ENCODE measurements around the gene FAM181A. TPM values are rescaled to one million over a fixed set of nuclear protein-coding genes. Genes with fewer than 3 reads are reported as not detected.

FAM181A gene
- total RNA-seq, 1 experiment from 2014 or later, result not detected

DNA sequence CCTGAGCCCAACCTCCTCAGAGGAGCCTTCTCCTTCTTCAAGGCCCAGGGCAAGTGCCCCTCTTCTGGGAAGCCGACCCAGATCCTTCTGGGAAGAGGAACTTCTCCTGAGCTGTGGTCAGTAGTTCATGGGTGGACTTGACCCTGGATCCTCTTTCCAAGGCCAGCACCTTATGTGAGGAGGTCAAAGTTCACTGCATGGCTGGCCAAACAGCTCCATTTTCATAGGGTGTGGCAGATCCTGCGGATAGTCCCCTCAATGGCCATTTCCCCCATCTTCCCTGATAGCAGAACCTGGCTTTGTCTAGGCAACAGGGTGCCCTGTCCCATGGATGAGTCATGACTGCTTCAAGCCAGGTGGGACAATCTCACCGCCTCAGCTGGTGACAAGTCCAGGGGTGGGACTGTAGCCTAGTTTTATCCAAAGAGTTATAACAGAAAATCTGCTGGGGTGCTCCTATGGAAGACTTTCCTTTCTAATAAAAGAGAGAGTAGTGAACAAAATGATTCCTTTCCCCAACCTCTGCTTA lies 38.9 kb downstream of the FAM181A start:
- intact Hi-C loops (cut with micrococcal nuclease; ENCODE audit: unreplicated experiment) (no loop called here), in situ Hi-C loops (cut with HindIII; ENCODE audit: low pct_unique_long_range_greater_than_20kb, low sequenced_read_pairs) (no loop called here)
- POLR2A ChIA-PET, result no interaction called here
- DNase-seq (ENCODE audit: low read depth, low spot score) (no peak), ATAC-seq (no peak)
- CTCF ChIA-PET, result no interaction called here
- Histone ChIP-seq H3K36me3 (ENCODE audit: control insufficient read depth, insufficient read depth, low read length) (no peaks in the 10 kb centered on the region), H3K4me1 (ENCODE audit: control insufficient read depth, insufficient read depth, low read length) (peaks cover 11% of the 10 kb centered on the region; the same call in 1 of the 2 replicates), H3K4me3 (ENCODE audit: low read depth in 2 of 2, low read length in 2 of 2) (no peak overlapping the region), H3K27me3 (ENCODE audit: control insufficient read depth, insufficient read depth, low read length) (no peaks in the 10 kb centered on the region), H3K9me3 (ENCODE audit: control insufficient read depth, insufficient read depth, low read depth, low read length) (no peaks in the 10 kb centered on the region), H3K27ac (ENCODE audit: low read length) (no peak overlapping the region)
- BruUV-seq (replicated peaks), result no TSS peak
- TF ChIP-seq POLR2AphosphoS5 (IDR thresholded peaks at IDR 0.05; ENCODE audit: low read depth, low read length) (no peak), REST (IDR thresholded peaks at IDR 0.05; ENCODE audit: insufficient read depth in 1 of 2, low read depth in 2 of 2, low read length in 1 of 2) (no peak), TCF7L2 (IDR thresholded peaks at IDR 0.05; ENCODE audit: low read depth, low read length) (no peak), CTCF (IDR thresholded peaks at IDR 0.05) (no peak), SIN3A (IDR thresholded peaks at IDR 0.05; ENCODE audit: borderline replicate concordance, insufficient read depth, low read depth, low read length) (no peak)

DNA sequence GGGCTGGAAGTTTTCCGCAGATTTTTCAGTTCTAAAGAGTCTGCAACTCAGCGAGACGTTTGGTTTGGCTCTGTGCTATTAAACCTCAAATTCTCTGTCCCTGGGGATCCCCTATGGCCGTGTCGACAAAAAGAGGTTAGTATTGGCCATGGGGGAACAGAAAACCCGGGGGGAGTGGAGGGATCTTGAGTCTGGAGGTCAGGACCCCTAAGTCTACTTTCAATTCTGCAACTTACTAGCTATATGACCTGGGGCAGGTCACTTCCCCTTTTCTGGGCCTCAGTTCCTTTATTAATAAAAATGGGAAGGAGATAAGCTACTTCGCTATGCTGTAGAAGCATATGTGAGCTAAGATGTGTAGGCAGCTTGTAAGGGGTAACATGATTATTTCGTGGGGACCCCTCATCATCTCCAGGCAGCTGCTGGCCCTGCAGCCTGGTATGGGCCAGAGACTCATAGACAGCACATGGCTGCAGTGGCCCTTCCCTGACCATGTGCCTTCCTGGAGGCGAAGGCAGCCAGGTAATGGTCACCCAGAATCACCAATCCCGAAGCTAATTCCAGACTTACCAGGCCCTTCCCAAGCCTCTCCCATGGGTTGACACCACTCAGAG lies 40.6 kb downstream of the FAM181A start:
- no peak for ATAC-seq
- no peaks in the 10 kb centered on the region for H3K27me3 ChIP-seq (ENCODE audit: control insufficient read depth, insufficient read depth, low read length)
- intact Hi-C loops (cut with micrococcal nuclease; ENCODE audit: unreplicated experiment), result no loop called here
- TF ChIP-seq CTCF (IDR thresholded peaks at IDR 0.05), result no peak
- no peak for TF ChIP-seq POLR2AphosphoS5 (IDR thresholded peaks at IDR 0.05; ENCODE audit: low read depth, low read length)
- TF ChIP-seq TCF7L2 (IDR thresholded peaks at IDR 0.05; ENCODE audit: low read depth, low read length), result no peak
- TF ChIP-seq REST (IDR thresholded peaks at IDR 0.05; ENCODE audit: insufficient read depth in 1 of 2, low read depth in 2 of 2, low read length in 1 of 2), result no peak
- no peak for TF ChIP-seq SIN3A (IDR thresholded peaks at IDR 0.05; ENCODE audit: borderline replicate concordance, insufficient read depth, low read depth, low read length)
- H3K27ac ChIP-seq (ENCODE audit: low read length), result no peak overlapping the region
- no TSS peak for BruUV-seq (replicated peaks)
- no peak for DNase-seq (ENCODE audit: low read depth, low spot score)
- in situ Hi-C loops (cut with HindIII; ENCODE audit: low pct_unique_long_range_greater_than_20kb, low sequenced_read_pairs), result no loop called here
- no peaks in the 10 kb centered on the region for H3K36me3 ChIP-seq (ENCODE audit: control insufficient read depth, insufficient read depth, low read length)
- ChIA-PET CTCF (no interaction called here), POLR2A (no interaction called here)
- peaks cover 8% of the 10 kb centered on the region; the same call in 1 of the 2 replicates for H3K4me1 ChIP-seq (ENCODE audit: control insufficient read depth, insufficient read depth, low read length)
- no peak overlapping the region for H3K4me3 ChIP-seq (ENCODE audit: low read depth in 2 of 2, low read length in 2 of 2)
- H3K9me3 ChIP-seq (ENCODE audit: control insufficient read depth, insufficient read depth, low read depth, low read length), result no peaks in the 10 kb centered on the region

All from Panc1 (cell line).